ENCODE results near the gene VPS16. TPM values are rescaled to one million over a fixed set of nuclear protein-coding genes. Genes with fewer than 3 reads are reported as not detected.
"Not testable (repeated sequence)": the region's sequence is repeated elsewhere in the genome, so short reads cannot be mapped to it uniquely, and the experiment has no call there.

VPS16 gene
- total RNA-seq, 1 donor from 2014 or later: 30.0 TPM

- no peak for DNase-seq (ENCODE audit: extremely low spot score in 2 of 2)
- Histone ChIP-seq H3K27me3 (no peaks in the 10 kb centered on the region), H3K4me3 (no peak overlapping the region), H3K27ac (no peak overlapping the region), H3K4me1 (no peaks in the 10 kb centered on the region), H3K36me3 (no peaks in the 10 kb centered on the region), H3K9me3 (no peaks in the 10 kb centered on the region)
- intact Hi-C loops (cut with DNase I): no loop called here
- TF ChIP-seq POLR2AphosphoS5 (IDR thresholded peaks at IDR 0.05; ENCODE audit: insufficient read depth in 1 of 2, low read depth in 1 of 2): no peak
- TF ChIP-seq POLR2A (IDR thresholded peaks at IDR 0.05): no peak
- no peak for TF ChIP-seq CTCF (IDR thresholded peaks at IDR 0.05)
These were observed 33.5 kb upstream of the VPS16 start for GRCh38 chr20:2807019-2807418.

GRCh38 chr20:2807929-2808328 lies 32.6 kb upstream of the VPS16 start:
- H3K9me3 ChIP-seq; intact Hi-C loops (cut with DNase I): not testable (repeated sequence)

GRCh38 chr20:2809690-2810089 lies 30.9 kb upstream of the VPS16 start:
- DNase-seq (ENCODE audit: extremely low spot score in 2 of 2): no peak
- TF ChIP-seq POLR2AphosphoS5 (IDR thresholded peaks at IDR 0.05; ENCODE audit: insufficient read depth in 1 of 2, low read depth in 1 of 2) (no peak), CTCF (IDR thresholded peaks at IDR 0.05) (no peak), POLR2A (IDR thresholded peaks at IDR 0.05) (no peak)
- Histone ChIP-seq H3K27me3 (no peaks in the 10 kb centered on the region), H3K36me3 (no peaks in the 10 kb centered on the region), H3K4me1 (peaks cover 6% of the 10 kb centered on the region), H3K27ac (no peak overlapping the region), H3K4me3 (no peak overlapping the region), H3K9me3 (no peaks in the 10 kb centered on the region)
- intact Hi-C loops (cut with DNase I): no loop called here

More at GRCh38 chr20:2807929-2808328, 32.6 kb upstream of the VPS16 start:
- not testable (repeated sequence) for H3K4me1 ChIP-seq; DNase-seq (ENCODE audit: extremely low spot score in 2 of 2); H3K27me3 ChIP-seq; H3K27ac ChIP-seq; H3K36me3 ChIP-seq; H3K4me3 ChIP-seq

GRCh38 chr20:2812189-2812588 lies 28.4 kb upstream of the VPS16 start:
- H3K27ac ChIP-seq: no peak overlapping the region
- TF ChIP-seq POLR2AphosphoS5 (IDR thresholded peaks at IDR 0.05; ENCODE audit: insufficient read depth in 1 of 2, low read depth in 1 of 2): no peak
- no peak for TF ChIP-seq POLR2A (IDR thresholded peaks at IDR 0.05)
- TF ChIP-seq CTCF (IDR thresholded peaks at IDR 0.05): no peak
- H3K36me3 ChIP-seq: no peaks in the 10 kb centered on the region
- DNase-seq (ENCODE audit: extremely low spot score in 2 of 2): no peak
- no peak overlapping the region for H3K4me3 ChIP-seq
- no peaks in the 10 kb centered on the region for H3K9me3 ChIP-seq
- H3K27me3 ChIP-seq: no peaks in the 10 kb centered on the region
- intact Hi-C loops (cut with DNase I): no loop called here
- H3K4me1 ChIP-seq: peaks cover 27% of the 10 kb centered on the region

- peak overlapping the region; percentile 58 for H3K27ac ChIP-seq
- no peaks in the 10 kb centered on the region for H3K27me3 ChIP-seq
- no peak for DNase-seq (ENCODE audit: extremely low spot score in 2 of 2)
- peaks cover 31% of the 10 kb centered on the region for H3K4me1 ChIP-seq
- no peaks in the 10 kb centered on the region for H3K9me3 ChIP-seq
- H3K4me3 ChIP-seq: no peak overlapping the region
- H3K36me3 ChIP-seq: no peaks in the 10 kb centered on the region
- intact Hi-C loops (cut with DNase I): no loop called here
- TF ChIP-seq CTCF (IDR thresholded peaks at IDR 0.05) (no peak), POLR2AphosphoS5 (IDR thresholded peaks at IDR 0.05; ENCODE audit: insufficient read depth in 1 of 2, low read depth in 1 of 2) (no peak), POLR2A (IDR thresholded peaks at IDR 0.05) (no peak)
These were observed 26.5 kb upstream of the VPS16 start for GRCh38 chr20:2814076-2814475.
